HG02678 (cell line): ENCODE measurements around the gene RPLP2.

Source experiments
- ATAC-seq: cut with Tn5 transposase; IDR thresholded peaks from one replicate; pipeline ENCODE4 v1.9.1; 2021; ENCODE audit warnings: mild to moderate bottlenecking, moderate library complexity; ENCODE audit not compliant: unreplicated experiment

Gene RPLP2

DNA sequence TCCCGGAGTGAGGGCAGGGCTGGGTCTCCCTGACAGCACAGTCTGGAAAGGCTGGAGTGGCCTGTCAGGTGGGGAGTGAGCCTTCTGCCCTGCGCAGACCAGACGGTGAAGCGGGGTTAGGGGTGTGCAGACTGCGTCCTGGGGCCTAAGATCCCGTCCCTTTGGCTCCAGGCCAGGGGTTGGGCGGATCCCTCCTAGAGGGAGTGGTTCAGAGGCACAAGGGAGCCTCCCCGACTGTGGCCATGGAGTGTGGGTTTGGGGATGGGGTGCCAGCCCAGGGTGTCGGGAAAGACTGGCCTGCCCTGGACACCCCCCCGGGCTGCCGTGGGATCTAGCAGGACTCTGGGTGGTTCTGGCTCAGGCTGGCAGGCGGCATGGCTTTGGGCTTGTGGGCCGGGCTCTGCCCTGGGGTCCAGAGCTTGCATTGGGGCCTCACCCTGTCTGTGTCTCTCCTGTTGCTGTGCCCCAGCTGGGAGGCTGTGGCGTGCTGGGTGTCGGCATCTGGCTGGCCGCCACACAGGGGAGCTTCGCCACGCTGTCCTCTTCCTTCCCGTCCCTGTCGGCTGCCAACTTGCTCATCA lies 52.4 kb downstream of the RPLP2 start:
- ATAC-seq: no peak
